ENCODE results near the gene FAM184A. TPM values are rescaled to one million over a fixed set of nuclear protein-coding genes. Genes with fewer than 3 reads are reported as not detected.
A peak's percentile ranks its signal among the peaks of the same experiment; 100 is the strongest.

FAM184A gene
- total RNA-seq, 1 donor from 2014 or later: 7.5 TPM

DNA sequence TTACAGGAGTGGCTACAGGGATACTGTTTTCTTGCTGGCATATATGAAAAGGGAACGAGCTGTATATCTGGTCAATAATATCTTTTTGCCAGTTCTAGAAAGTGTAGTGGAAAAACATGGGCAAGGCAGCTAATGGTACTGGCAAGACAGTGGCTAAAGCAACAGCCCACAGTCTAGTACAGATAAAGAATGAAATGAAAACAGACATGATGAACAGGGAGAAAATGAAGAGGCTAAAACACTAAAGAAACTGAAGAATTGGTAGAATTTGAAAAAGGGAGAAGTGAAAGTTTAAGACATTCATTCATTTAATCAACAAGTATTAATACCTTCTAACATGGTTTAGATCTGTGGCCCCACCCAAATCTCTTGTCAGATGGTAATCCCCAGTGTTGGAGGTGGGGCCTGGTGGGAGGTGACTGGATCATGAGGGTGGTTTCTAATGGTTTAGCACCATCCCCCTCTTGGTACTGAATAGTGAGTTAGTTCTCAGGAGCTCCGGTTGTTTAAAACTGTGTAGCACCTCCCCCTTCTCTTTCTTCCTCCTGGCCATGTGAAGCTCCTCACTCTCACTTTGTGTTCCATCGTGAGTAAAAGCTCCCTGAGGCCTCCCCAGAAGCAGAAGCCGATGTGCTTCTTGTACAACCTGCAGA, 18.1 kb downstream of the FAM184A start:
- H3K27ac Mint-ChIP-seq: no peak overlapping the region
- DNase-seq (ENCODE audit: extremely low spot score, unreplicated experiment): no peak
- no peaks in the 10 kb centered on the region for H3K36me3 Mint-ChIP-seq
- TF ChIP-seq, protein P1, sequence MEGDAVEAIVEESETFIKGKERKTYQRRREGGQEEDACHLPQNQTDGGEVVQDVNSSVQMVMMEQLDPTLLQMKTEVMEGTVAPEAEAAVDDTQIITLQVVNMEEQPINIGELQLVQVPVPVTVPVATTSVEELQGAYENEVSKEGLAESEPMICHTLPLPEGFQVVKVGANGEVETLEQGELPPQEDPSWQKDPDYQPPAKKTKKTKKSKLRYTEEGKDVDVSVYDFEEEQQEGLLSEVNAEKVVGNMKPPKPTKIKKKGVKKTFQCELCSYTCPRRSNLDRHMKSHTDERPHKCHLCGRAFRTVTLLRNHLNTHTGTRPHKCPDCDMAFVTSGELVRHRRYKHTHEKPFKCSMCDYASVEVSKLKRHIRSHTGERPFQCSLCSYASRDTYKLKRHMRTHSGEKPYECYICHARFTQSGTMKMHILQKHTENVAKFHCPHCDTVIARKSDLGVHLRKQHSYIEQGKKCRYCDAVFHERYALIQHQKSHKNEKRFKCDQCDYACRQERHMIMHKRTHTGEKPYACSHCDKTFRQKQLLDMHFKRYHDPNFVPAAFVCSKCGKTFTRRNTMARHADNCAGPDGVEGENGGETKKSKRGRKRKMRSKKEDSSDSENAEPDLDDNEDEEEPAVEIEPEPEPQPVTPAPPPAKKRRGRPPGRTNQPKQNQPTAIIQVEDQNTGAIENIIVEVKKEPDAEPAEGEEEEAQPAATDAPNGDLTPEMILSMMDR (conservative IDR thresholded peaks at IDR 0.05): no peak
- H3K27me3 Mint-ChIP-seq: no peaks in the 10 kb centered on the region
- no peaks in the 10 kb centered on the region for H3K4me1 Mint-ChIP-seq (ENCODE audit: unreplicated experiment)
- H3K4me3 Mint-ChIP-seq: no peak overlapping the region
- H3K9me3 Mint-ChIP-seq: peaks cover 10% of the 10 kb centered on the region

DNA sequence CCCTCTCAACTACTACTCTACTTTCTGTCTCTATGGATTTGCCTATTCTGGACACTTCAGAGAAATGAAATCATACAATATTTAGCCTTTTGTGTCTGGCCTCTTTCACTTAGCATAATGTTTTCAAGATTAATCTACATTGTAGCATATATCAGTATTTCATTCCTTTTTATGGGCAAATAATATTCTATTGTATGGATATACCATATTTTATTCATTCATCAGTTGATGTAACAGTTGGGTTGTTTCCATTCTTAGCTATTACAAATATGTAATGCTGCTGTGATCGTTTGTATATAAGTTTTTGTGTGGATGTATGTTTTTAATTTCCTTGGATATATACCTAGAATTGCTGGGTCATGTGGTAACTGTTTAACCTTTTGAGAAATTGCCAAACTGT, 23.4 kb downstream of the FAM184A start:
- no peak overlapping the region for H3K4me3 Mint-ChIP-seq
- H3K36me3 Mint-ChIP-seq: no peaks in the 10 kb centered on the region
- H3K27me3 Mint-ChIP-seq: no peaks in the 10 kb centered on the region
- peaks cover 14% of the 10 kb centered on the region for H3K9me3 Mint-ChIP-seq
- TF ChIP-seq, protein P1 (conservative IDR thresholded peaks at IDR 0.05): no peak
- H3K4me1 Mint-ChIP-seq (ENCODE audit: unreplicated experiment): no peaks in the 10 kb centered on the region
- H3K27ac Mint-ChIP-seq: no peak overlapping the region
- DNase-seq (ENCODE audit: extremely low spot score, unreplicated experiment): no peak

DNA sequence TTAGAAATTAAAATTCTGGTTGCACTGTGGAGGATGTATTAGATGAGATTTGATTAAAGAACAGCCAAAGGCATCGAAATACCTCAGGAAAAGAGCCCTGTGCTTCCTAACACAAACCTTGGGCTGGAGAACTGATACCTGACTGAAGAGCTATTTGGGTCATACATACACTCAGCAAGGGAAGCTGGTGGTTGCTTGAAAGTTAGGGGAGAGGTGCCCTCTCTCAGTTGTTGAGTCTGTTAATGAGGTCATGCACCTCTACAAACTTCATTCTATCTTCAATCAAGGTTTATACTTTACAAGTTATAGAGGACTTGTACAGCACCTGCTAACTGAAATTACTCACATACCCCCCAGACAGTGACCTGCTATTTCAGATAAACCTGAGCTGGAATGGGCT, 25.5 kb downstream of the FAM184A start:
- no peak for DNase-seq (ENCODE audit: extremely low spot score, unreplicated experiment)
- TF ChIP-seq, protein P1 (conservative IDR thresholded peaks at IDR 0.05): no peak
- Mint-ChIP-seq H3K36me3 (no peaks in the 10 kb centered on the region), H3K9me3 (peaks cover 19% of the 10 kb centered on the region), H3K4me1 (ENCODE audit: unreplicated experiment) (no peaks in the 10 kb centered on the region), H3K4me3 (no peak overlapping the region), H3K27ac (no peak overlapping the region), H3K27me3 (no peaks in the 10 kb centered on the region)

DNA sequence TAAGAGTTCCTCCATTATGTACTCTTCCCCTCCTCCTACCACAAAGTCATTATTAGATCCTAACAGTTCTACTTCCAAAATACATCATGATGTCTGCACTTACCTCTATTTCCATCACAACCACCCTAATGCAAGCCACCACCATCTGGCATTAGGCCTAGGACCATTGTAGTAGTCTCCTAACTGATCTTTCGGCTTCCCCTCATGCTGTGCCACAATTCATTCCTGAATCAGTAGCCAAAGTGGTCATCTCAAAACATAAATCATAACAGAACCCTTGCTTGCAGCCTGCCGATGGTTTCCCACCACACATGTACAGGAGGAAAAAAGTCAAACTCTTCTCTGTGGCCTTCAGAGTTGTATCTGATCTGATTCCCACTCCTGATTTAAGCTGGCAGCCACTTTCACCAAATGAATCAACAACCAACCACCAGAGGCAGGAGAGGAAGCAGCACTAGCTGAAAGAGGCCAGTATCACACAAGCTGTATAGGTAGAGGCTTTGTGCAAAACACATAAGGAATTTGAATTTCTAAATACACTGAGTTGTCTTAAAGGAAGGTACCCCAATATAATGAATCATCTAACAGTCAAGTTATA, 26.1 kb downstream of the FAM184A start:
- peaks cover 19% of the 10 kb centered on the region for H3K9me3 Mint-ChIP-seq
- H3K27ac Mint-ChIP-seq: peak overlapping the region; percentile 3
- no peak for DNase-seq (ENCODE audit: extremely low spot score, unreplicated experiment)
- H3K4me1 Mint-ChIP-seq (ENCODE audit: unreplicated experiment): no peaks in the 10 kb centered on the region
- H3K27me3 Mint-ChIP-seq: no peaks in the 10 kb centered on the region
- H3K4me3 Mint-ChIP-seq: no peak overlapping the region
- H3K36me3 Mint-ChIP-seq: no peaks in the 10 kb centered on the region
- TF ChIP-seq, protein P1 (conservative IDR thresholded peaks at IDR 0.05): no peak

DNA sequence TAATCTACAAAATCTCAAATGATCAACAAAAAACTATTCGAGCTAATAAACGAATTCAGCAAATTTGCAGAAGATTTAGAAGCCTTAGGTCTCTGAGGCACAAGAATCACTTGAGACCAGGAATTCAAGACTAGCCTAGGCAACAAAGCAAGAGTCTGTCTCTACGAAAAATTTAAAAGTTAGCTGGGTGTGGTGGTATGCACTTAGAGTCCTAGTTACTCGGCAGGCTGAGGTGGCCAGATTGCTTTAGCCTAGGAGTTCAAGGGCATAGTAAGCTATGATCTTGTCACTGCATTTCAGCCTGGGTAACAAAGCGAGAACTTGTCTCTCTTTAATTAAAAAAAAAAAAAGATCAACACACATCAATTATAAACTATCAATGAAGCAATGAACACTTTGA, 34.2 kb downstream of the FAM184A start:
- H3K27ac Mint-ChIP-seq: no peak overlapping the region
- no peak overlapping the region for H3K4me3 Mint-ChIP-seq
- H3K36me3 Mint-ChIP-seq: no peaks in the 10 kb centered on the region
- DNase-seq (ENCODE audit: extremely low spot score, unreplicated experiment): no peak
- TF ChIP-seq, protein P1 (conservative IDR thresholded peaks at IDR 0.05): no peak
- H3K27me3 Mint-ChIP-seq: no peaks in the 10 kb centered on the region
- H3K9me3 Mint-ChIP-seq: peaks cover 5% of the 10 kb centered on the region
- peaks cover 3% of the 10 kb centered on the region for H3K4me1 Mint-ChIP-seq (ENCODE audit: unreplicated experiment)

Measured in type B pancreatic cell (in vitro differentiated cells).